ENCODE data around the gene MXD3. TPM values are rescaled to one million over a fixed set of nuclear protein-coding genes. Genes with fewer than 3 reads are reported as not detected.

Gene MXD3
- total RNA-seq, 4 donors from 2014 or later = 2.0 to 11.7 (median 7.8) TPM

GRCh38 chr5:177350776-177351391 is 39.2 kb upstream of the MXD3 start:
- no peaks in the 10 kb centered on the region for H3K27me3 ChIP-seq
- H3K4me3 ChIP-seq (replicated peaks in 1 of 3) = peak overlapping the region; percentile 66 to 93 (median 82)
- peaks cover 14 to 27% of the 10 kb centered on the region in 2 donors for H3K4me1 ChIP-seq
- no peaks in the 10 kb centered on the region for H3K36me3 ChIP-seq
- DNase-seq = no peak
- no peaks in the 10 kb centered on the region for H3K9me3 ChIP-seq
- H3K27ac ChIP-seq = peak overlapping the region; percentile 86 to 90 (median 86)
- 17 to 21% methylated on average over 11 to 19 of the region's 19 CpGs for WGBS, 2 donors
- intact Hi-C loops (cut with DNase I) = loop anchor here (5.0 kb wide), 1 partner anchor 39 kb away; the partner anchor contains the start of gene MXD3
- no peak for TF ChIP-seq CTCF (IDR thresholded peaks at IDR 0.05)
- no peak for TF ChIP-seq POLR2A (IDR thresholded peaks at IDR 0.05)

- Histone ChIP-seq H3K4me1 (peaks cover 14 to 27% of the 10 kb centered on the region in 2 donors), H3K36me3 (peaks cover 0 to under 1% of the 10 kb centered on the region in 2 donors), H3K9me3 (no peaks in the 10 kb centered on the region), H3K27ac (no peak overlapping the region), H3K4me3 (replicated peaks in 1 of 3) (peak overlapping the region in 1 of 3 donors; percentile 93), H3K27me3 (no peaks in the 10 kb centered on the region)
- no peak for TF ChIP-seq POLR2A (IDR thresholded peaks at IDR 0.05)
- TF ChIP-seq CTCF (IDR thresholded peaks at IDR 0.05) = no peak
- 85 to 88% methylated on average over 5 of the region's 5 CpGs for WGBS, 2 donors
- no peak for DNase-seq
- intact Hi-C loops (cut with DNase I) = loop anchor here (5.0 kb wide), 1 partner anchor 37 kb away; the partner anchor contains the start of gene MXD3
These were observed 38.1 kb upstream of the MXD3 start for GRCh38 chr5:177349762-177350161.

- TF ChIP-seq POLR2A (IDR thresholded peaks at IDR 0.05) (no peak), CTCF (IDR thresholded peaks at IDR 0.05) (no peak)
- WGBS, 2 donors = 81 to 82% methylated on average over 3 of the region's 3 CpGs
- H3K27ac ChIP-seq = no peak overlapping the region
- H3K36me3 ChIP-seq = peaks cover 0 to 2% of the 10 kb centered on the region in 2 donors
- no peak overlapping the region for H3K4me3 ChIP-seq (replicated peaks in 1 of 3)
- no peaks in the 10 kb centered on the region for H3K27me3 ChIP-seq
- intact Hi-C loops (cut with DNase I) = no loop called here
- H3K9me3 ChIP-seq = no peaks in the 10 kb centered on the region
- peaks cover 14 to 27% of the 10 kb centered on the region in 2 donors for H3K4me1 ChIP-seq
- DNase-seq = no peak
These were observed 37.6 kb upstream of the MXD3 start for GRCh38 chr5:177349362-177349647.

GRCh38 chr5:177347699-177348098 is 36.0 kb upstream of the MXD3 start:
- no peak for DNase-seq
- TF ChIP-seq CTCF (IDR thresholded peaks at IDR 0.05) (no peak), POLR2A (IDR thresholded peaks at IDR 0.05) (no peak)
- Histone ChIP-seq H3K27me3 (no peaks in the 10 kb centered on the region), H3K4me3 (replicated peaks in 1 of 3) (no peak overlapping the region), H3K4me1 (peaks cover 14 to 27% of the 10 kb centered on the region in 2 donors), H3K27ac (no peak overlapping the region), H3K9me3 (no peaks in the 10 kb centered on the region), H3K36me3 (peaks cover 0 to 2% of the 10 kb centered on the region in 2 donors)
- intact Hi-C loops (cut with DNase I) = no loop called here
- WGBS, 2 donors = 91 to 92% methylated on average over 4 of the region's 4 CpGs

- Histone ChIP-seq H3K4me3 (replicated peaks in 1 of 3) (no peak overlapping the region), H3K27ac (no peak overlapping the region), H3K36me3 (peaks cover 0 to 2% of the 10 kb centered on the region in 2 donors), H3K4me1 (peaks cover 14 to 21% of the 10 kb centered on the region in 2 donors), H3K9me3 (no peaks in the 10 kb centered on the region), H3K27me3 (no peaks in the 10 kb centered on the region)
- WGBS, 2 donors = 77 to 93% methylated on average over 4 of the region's 4 CpGs
- TF ChIP-seq POLR2A (IDR thresholded peaks at IDR 0.05) = no peak
- no peak for TF ChIP-seq CTCF (IDR thresholded peaks at IDR 0.05)
- no peak for DNase-seq
- intact Hi-C loops (cut with DNase I) = no loop called here
These were observed 35.1 kb upstream of the MXD3 start for GRCh38 chr5:177346820-177347219.
